Renal cortex interstitium (tissue), 11 donors: Measurements from ENCODE around the gene HSPA12B. TPM values are rescaled to one million over a fixed set of nuclear protein-coding genes. Genes with fewer than 3 reads are reported as not detected.

Experiments used
- DNase-seq, 11 donors: peaks; one replicate each; pipeline ENCODE4 v3.0.0-alpha.2; 2013; ENCODE audit warnings: low read depth in 9 of 11, low spot score in 4 of 11; ENCODE audit errors: extremely low read depth in 1 of 11
- polyA plus RNA-seq, 3 donors: library from polyadenylated mRNA; unstranded; fragments of 120-200 nt; gene quantifications; one replicate each; pipeline ENCODE4 v1.2.1, GENCODE V29; 2013; ENCODE audit not compliant: insufficient read length in 3 of 3

Gene HSPA12B
- polyA plus RNA-seq, 3 donors = 11.0 to 19.6 (median 15.6) TPM

- DNase-seq = no peak
Measured at GRCh38 chr20:3740615-3741301, 8.3 kb downstream of the HSPA12B start.

GRCh38 chr20:3741836-3742458 lies 9.5 kb downstream of the HSPA12B start:
- peak in 1 of 11 donors; percentile 35 for DNase-seq

GRCh38 chr20:3743251-3743650 lies 10.8 kb downstream of the HSPA12B start:
- DNase-seq = no peak

GRCh38 chr20:3744037-3744436 lies 11.6 kb downstream of the HSPA12B start:
- DNase-seq = no peak

GRCh38 chr20:3744806-3745685 lies 12.6 kb downstream of the HSPA12B start:
- no peak for DNase-seq

- DNase-seq = no peak
Measured at GRCh38 chr20:3745686-3746173, 13.2 kb downstream of the HSPA12B start.

- no peak for DNase-seq
Measured at GRCh38 chr20:3747471-3747870, 15.0 kb downstream of the HSPA12B start.

DNA sequence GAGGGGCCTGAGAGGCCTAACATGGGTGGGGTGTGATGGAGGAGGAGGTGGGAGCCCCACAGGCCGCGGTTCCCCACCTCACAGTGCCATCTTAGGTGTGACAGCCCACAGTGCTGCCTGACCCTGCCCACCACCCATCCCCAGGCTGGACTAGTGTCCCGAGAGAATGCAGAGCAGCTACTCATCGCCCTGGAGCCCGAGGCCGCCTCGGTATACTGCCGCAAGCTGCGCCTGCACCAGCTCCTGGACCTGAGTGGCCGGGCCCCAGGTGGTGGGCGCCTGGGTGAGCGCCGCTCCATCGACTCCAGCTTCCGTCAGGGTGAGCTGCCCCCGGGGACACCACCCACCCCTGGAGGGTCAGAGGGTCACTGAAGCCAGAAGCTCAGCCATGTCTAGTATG lies 15.6 kb downstream of the HSPA12B start:
- no peak for DNase-seq

GRCh38 chr20:3749087-3749688 lies 16.7 kb downstream of the HSPA12B start:
- no peak for DNase-seq

- no peak for DNase-seq
Measured at GRCh38 chr20:3749689-3750531, 17.4 kb downstream of the HSPA12B start.

GRCh38 chr20:3751305-3751674 lies 18.8 kb downstream of the HSPA12B start:
- DNase-seq = no peak

GRCh38 chr20:3751675-3752385 lies 19.3 kb downstream of the HSPA12B start:
- DNase-seq = no peak

DNA sequence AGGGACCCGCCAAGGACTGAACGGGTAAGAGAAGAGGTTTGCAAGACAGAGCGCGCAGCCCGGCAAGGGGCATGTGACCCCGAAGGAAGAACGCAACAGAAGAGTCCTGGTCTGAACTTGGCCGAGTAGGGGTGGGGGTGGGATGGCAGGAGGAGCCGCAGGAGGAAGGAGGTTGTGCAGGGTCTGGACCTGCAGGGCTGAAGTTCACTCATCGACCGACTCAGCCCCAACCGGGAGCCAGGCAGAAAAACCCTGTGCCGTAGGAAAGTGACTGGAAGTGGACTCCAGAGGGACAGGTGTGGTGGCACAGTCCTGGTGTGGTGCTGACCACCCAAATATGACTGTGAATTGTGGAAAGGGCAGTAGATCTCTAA lies 19.9 kb downstream of the HSPA12B start:
- DNase-seq = no peak

GRCh38 chr20:3753098-3753497 lies 20.6 kb downstream of the HSPA12B start:
- no peak for DNase-seq

DNA sequence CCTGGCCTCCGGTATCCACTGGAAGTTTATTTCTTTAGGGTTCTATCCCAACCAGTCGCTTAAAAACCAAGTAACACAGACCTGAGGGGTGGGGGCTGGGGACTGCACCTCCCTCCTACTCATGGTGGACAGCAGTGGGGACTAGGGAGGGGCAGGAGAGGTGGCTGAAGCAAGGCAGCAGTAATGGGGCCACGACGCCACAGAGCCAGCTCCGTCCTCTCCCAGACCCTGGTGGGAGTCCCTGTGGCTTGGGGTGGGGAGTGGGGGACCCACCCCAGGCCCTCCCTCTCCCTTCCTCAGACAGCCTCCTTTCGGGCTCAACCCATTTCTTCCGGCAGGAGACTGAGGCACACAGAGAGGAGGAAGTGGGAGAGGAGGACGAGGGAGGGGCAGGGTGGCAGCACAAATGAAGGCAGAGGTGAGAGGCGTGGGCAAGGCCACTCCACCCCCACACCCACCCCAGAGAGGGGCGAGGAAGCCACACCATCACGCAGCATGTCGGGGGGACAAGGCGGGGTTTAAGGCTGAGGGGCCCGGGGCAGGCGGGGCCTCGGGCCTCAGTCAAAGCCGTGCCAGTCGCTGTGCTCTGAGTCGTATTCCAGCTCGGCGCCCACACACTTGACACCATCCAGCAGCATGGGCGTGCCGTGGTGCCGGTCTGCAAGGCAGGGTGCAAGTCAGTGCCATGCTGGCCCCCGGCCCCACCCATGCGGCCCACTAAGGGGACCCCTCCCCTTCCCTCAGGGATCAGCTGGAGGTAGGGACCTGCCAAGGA lies 21.2 kb downstream of the HSPA12B start:
- no peak for DNase-seq

DNA sequence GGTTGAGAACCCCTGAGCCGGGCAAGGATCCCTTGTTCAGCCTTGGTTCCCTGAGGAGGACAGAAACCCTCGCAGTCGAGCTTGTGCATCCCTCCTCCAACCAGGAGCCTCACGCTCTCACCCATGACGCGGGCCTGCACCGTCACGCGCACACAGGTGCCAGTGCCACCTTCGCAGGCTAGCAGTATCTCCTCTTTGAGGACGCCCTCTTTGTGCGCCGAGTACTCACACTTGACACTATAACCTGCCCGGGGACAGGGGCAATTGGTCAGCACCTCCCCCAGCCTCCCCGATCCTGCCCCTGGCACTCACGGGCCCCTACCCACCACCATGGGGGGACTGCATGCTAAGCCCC lies 21.8 kb downstream of the HSPA12B start:
- no peak for DNase-seq

DNA sequence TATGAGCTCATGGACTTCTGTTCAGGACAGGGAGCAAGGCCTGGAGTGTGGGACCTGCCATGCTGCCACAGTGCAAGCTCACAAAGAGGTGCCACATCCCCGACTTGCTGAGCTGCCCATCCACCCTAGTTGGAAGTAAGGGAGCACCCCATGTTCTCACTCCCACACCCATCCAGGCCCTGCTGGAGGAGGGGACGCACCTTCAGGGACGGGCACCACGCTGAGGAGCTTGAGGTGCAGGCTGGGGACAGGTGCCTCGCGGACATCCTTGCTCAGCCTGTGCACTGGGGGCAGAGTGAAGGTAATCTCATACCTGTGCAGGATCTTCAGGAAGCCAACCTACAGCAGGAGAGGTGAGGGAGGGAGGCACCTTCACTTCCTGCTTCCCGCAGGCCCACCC lies 22.8 kb downstream of the HSPA12B start:
- no peak for DNase-seq
